Measurements from ENCODE around the gene ATXN1.
"Not testable (repeated sequence)": the region's sequence is repeated elsewhere in the genome, so short reads cannot be mapped to it uniquely, and the experiment has no call there.

Gene ATXN1

GRCh38 chr6:16634855-16635254 lies 126.4 kb downstream of the ATXN1 start:
- H3K4me3 ChIP-seq (ENCODE audit: low read length), result no peak overlapping the region
- DNase-seq (ENCODE audit: low read depth), result no peak
- TF ChIP-seq, protein P1, sequence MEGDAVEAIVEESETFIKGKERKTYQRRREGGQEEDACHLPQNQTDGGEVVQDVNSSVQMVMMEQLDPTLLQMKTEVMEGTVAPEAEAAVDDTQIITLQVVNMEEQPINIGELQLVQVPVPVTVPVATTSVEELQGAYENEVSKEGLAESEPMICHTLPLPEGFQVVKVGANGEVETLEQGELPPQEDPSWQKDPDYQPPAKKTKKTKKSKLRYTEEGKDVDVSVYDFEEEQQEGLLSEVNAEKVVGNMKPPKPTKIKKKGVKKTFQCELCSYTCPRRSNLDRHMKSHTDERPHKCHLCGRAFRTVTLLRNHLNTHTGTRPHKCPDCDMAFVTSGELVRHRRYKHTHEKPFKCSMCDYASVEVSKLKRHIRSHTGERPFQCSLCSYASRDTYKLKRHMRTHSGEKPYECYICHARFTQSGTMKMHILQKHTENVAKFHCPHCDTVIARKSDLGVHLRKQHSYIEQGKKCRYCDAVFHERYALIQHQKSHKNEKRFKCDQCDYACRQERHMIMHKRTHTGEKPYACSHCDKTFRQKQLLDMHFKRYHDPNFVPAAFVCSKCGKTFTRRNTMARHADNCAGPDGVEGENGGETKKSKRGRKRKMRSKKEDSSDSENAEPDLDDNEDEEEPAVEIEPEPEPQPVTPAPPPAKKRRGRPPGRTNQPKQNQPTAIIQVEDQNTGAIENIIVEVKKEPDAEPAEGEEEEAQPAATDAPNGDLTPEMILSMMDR (conservative IDR thresholded peaks at IDR 0.05; ENCODE audit: low read depth, low read length), result no peak

DNA sequence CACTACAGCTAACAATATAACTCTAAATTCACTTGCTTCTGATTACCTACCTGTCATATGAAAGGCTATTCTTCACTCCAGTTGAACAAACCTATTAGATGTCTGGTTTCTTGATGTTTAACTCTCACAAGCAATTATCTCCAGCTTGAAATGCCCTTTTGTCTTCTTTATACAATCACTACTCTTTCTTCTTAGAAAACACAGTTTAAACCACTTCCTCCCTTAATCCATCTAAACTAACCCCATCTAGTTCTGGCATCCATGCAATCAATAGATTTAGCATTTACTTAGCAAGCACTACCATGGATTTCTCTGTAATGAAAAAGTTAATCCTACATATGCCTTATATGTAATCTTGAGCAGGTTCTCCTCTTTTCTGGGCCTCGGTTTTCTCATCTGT lies 127.3 kb downstream of the ATXN1 start:
- no peak for DNase-seq (ENCODE audit: low read depth)

GRCh38 chr6:16633465-16633864 lies 127.8 kb downstream of the ATXN1 start:
- no peak for DNase-seq (ENCODE audit: low read depth)
- TF ChIP-seq, protein P1 (conservative IDR thresholded peaks at IDR 0.05; ENCODE audit: low read depth, low read length), result no peak
- H3K4me3 ChIP-seq (ENCODE audit: low read length), result no peak overlapping the region

More for the DNA sequence above, 127.3 kb downstream of the ATXN1 start:
- TF ChIP-seq, protein P1 (conservative IDR thresholded peaks at IDR 0.05; ENCODE audit: low read depth, low read length), result no peak
- H3K4me3 ChIP-seq (ENCODE audit: low read length), result no peak overlapping the region

DNA sequence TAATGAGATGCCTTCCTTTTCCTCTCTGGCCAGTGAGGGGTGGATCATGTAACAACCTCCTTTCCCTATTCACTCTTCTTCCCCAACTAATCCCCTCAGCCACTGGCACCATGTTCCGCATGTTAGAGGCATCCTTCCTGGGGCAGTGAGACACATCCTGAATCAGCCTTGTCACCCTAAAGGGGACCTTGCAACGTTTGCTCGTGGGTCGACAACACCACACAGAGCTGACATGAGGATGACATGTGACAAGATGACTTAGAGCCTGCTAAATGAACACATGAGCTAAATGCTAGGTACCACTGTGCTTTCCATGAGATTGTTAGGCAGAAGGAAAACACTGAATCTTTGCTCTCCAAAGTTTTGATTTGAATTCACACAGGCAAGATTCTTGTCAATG lies 129.2 kb downstream of the ATXN1 start:
- TF ChIP-seq, protein P1 (conservative IDR thresholded peaks at IDR 0.05; ENCODE audit: low read depth, low read length), result no peak
- no peak overlapping the region for H3K4me3 ChIP-seq (ENCODE audit: low read length)
- DNase-seq (ENCODE audit: low read depth), result no peak

GRCh38 chr6:16630026-16630643 lies 131.1 kb downstream of the ATXN1 start:
- H3K4me3 ChIP-seq (ENCODE audit: low read length), result no peak overlapping the region
- no peak for DNase-seq (ENCODE audit: low read depth)
- TF ChIP-seq, protein P1 (conservative IDR thresholded peaks at IDR 0.05; ENCODE audit: low read depth, low read length), result no peak

DNA sequence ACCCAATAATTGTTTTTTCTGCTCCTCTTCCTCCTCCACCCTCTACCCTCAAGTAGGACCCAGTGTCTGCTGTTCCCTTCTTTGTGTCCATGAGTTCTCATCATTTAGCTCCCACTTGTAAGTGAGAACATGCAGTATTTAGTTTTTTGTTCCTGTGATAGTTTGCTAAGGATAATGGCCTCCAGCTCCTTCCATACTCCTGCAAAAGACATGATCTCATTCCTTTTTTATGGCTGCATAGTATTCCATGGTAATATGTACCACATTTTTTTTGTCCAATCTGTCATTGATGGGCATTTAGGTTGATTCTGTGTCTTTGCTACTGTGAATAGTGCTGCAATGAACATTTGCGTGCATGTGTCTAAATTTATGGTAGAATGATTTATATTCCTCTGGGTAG lies 132.7 kb downstream of the ATXN1 start:
- DNase-seq (ENCODE audit: low read depth); H3K4me3 ChIP-seq (ENCODE audit: low read length): not testable (repeated sequence)

- DNase-seq (ENCODE audit: low read depth), result no peak
- TF ChIP-seq, protein P1 (conservative IDR thresholded peaks at IDR 0.05; ENCODE audit: low read depth, low read length), result no peak
Observed at GRCh38 chr6:16626650-16627049, 134.6 kb downstream of the ATXN1 start.

More at GRCh38 chr6:16626650-16627049, 134.6 kb downstream of the ATXN1 start:
- no peak overlapping the region for H3K4me3 ChIP-seq (ENCODE audit: low read length)
